Tibial nerve (tissue), 4 donors: ENCODE data around the gene TRABD2A.

Source experiments
- EP300 ChIP-seq, 2 donors: sonication (generic); formaldehyde crosslinking; IDR thresholded peaks; one replicate each; pipeline ENCODE4 v1.6.1; 2017; ENCODE audit warnings: antibody characterized with exemption in 2 of 2, mild to moderate bottlenecking in 1 of 2
- POLR2A ChIP-seq, 2 donors: fragments of 450-650 bp; IDR thresholded peaks; one replicate each; pipeline ENCODE4 v1.6.1; 2017; ENCODE audit warnings: antibody characterized with exemption in 2 of 2, mild to moderate bottlenecking in 2 of 2, moderate library complexity in 2 of 2
- TF ChIP-seq, protein P1 (sequence below), 5 experiments: fragments of 200-600 bp in 3 of 5; fragments of 450-650 bp in 2 of 5; sonication (generic) in 3 of 5; IDR thresholded peaks; one replicate each; pipeline ENCODE4 v1.5.1; 2016 to 2019; ENCODE audit warnings: antibody characterized with exemption in 5 of 5, mild to moderate bottlenecking in 3 of 5, moderate library complexity in 2 of 5

DNA sequence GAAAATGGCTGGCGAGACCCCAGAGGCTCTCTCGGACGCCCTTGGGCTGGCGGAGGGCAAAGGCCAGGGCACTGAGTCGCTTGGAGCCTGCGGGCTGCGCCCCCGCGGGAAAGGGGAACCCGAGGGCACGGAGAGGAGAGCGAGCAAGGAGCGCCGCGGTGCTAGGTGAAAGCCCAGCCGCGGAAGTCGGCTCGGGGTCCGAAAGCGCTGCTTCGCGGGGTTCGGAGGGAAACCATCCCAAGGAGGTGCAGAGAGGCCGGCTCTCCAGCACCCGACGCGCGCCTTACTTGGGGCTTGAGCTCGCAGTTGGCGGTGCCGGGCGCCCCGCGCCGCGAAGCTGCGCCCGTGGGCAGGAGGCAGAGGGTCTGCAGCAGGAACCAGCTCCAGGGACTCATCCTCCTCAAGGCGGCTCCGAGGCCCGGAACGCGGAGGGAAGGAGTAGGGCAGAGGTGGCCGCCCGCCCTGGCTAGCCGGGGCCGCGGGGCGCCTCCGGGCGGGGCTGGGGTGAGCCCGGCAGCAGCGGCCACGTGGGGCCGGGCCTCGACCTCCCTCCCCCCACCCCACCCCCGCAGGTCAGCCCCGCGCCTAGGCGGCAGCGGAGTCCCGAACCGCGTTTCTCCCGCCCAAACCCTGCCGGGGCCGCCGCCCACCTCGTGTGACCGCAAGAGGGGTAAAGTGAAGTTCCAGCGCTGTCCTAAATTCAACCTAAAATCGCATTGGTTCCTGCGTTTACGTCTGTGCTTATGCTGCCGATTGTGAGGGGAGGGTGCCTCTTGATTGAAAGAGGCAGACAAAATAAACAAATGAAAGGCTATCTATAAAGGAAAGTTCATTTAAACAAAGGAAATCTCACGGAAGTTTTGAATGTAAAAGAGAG, at the start of gene TRABD2A:
- TF ChIP-seq, protein P1, sequence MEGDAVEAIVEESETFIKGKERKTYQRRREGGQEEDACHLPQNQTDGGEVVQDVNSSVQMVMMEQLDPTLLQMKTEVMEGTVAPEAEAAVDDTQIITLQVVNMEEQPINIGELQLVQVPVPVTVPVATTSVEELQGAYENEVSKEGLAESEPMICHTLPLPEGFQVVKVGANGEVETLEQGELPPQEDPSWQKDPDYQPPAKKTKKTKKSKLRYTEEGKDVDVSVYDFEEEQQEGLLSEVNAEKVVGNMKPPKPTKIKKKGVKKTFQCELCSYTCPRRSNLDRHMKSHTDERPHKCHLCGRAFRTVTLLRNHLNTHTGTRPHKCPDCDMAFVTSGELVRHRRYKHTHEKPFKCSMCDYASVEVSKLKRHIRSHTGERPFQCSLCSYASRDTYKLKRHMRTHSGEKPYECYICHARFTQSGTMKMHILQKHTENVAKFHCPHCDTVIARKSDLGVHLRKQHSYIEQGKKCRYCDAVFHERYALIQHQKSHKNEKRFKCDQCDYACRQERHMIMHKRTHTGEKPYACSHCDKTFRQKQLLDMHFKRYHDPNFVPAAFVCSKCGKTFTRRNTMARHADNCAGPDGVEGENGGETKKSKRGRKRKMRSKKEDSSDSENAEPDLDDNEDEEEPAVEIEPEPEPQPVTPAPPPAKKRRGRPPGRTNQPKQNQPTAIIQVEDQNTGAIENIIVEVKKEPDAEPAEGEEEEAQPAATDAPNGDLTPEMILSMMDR (IDR thresholded peaks at IDR 0.05): no peak
- TF ChIP-seq EP300 (IDR thresholded peaks at IDR 0.05) (no peak), POLR2A (IDR thresholded peaks at IDR 0.05) (no peak)
